ENCODE measurements around the gene SH3TC1.
A peak's percentile ranks its signal among the peaks of the same experiment; 100 is the strongest.

SH3TC1 gene

GRCh38 chr4:8194306-8195242, 4.5 kb upstream of the SH3TC1 start:
- TF ChIP-seq ZFX (IDR thresholded peaks at IDR 0.05) = no peak
- H3K27ac ChIP-seq = no peak overlapping the region

DNA sequence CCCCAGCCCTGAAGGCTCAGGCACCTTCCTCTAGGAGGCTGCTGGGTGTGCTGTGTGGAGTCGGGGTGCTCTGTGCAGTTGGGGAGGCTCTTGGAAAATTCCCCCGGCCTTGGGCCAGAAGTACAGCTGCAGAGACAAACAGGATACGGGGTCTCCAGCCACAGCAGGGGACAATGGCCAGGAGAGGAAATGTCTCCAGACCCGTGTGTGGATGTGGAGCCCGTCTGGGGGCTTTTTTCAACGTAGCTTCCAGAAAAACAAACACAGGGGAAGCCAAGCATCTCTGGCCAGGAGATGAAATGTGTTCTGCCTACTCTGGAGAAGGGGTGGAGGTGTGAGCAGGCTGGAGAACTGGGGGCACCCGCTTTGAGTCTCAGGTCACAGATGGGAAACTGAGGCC, 3.7 kb upstream of the SH3TC1 start:
- H3K27ac ChIP-seq = no peak overlapping the region
- TF ChIP-seq ZFX (IDR thresholded peaks at IDR 0.05) = no peak
- TF ChIP-seq, protein P1, sequence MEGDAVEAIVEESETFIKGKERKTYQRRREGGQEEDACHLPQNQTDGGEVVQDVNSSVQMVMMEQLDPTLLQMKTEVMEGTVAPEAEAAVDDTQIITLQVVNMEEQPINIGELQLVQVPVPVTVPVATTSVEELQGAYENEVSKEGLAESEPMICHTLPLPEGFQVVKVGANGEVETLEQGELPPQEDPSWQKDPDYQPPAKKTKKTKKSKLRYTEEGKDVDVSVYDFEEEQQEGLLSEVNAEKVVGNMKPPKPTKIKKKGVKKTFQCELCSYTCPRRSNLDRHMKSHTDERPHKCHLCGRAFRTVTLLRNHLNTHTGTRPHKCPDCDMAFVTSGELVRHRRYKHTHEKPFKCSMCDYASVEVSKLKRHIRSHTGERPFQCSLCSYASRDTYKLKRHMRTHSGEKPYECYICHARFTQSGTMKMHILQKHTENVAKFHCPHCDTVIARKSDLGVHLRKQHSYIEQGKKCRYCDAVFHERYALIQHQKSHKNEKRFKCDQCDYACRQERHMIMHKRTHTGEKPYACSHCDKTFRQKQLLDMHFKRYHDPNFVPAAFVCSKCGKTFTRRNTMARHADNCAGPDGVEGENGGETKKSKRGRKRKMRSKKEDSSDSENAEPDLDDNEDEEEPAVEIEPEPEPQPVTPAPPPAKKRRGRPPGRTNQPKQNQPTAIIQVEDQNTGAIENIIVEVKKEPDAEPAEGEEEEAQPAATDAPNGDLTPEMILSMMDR (conservative IDR thresholded peaks at IDR 0.05) = no peak

DNA sequence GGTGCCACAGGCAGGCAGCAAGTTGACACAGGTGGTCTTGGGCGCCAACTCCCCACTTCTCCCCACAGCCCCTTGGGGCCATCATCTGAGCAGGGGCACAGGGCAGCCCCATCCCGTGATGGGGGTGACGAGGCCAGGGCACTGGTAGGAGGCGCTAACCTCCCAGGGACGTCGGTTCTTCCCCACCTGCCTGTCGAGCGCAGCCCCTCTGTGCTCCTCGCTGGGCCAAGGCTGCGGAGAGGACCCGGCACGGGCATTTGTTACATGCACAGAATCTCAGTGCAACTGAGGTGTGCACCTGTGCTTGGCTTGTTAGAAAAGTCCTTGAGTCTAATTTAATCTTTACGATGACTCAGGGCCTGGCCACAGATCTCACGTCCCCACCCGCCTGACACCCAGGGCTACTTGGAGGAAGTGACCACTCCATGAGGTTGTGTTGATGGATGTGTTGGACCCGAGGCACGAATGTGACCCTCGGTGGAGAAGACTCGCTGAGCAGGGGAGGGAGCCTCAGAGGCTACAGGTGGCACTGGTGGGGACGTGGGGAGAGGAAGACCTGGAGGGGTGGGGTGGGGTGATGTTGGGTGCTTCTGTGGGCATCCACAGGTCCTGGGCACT, 3.1 kb upstream of the SH3TC1 start:
- TF ChIP-seq ZFX (IDR thresholded peaks at IDR 0.05) = no peak
- TF ChIP-seq, protein P1 (conservative IDR thresholded peaks at IDR 0.05) = no peak
- H3K27ac ChIP-seq = no peak overlapping the region

DNA sequence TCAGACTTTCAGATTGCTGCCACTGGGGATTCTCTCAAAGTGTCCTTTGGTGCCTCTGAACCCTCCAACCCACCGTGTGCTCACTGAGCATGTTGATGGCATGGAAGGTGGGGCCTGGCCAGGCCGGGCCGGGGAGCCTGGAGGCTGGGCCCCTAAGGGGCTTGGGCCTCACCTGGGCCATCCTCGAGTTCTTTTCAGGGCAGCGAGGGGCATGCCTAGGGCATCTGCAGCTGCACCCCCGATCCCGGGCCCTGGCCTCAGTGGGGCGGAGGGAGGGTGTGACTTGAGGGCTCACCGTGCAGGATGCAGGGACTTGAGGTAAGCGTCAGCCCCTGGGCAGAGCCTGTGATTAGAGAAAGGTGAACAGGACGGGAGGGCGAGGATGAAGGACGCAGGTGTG, 1.6 kb upstream of the SH3TC1 start:
- TF ChIP-seq, protein P1 (conservative IDR thresholded peaks at IDR 0.05) = no peak
- TF ChIP-seq ZFX (IDR thresholded peaks at IDR 0.05) = no peak
- H3K27ac ChIP-seq = peak overlapping the region; percentile 80; the same call in 1 of the 2 replicates

GRCh38 chr4:8198206-8198905, 734 bp upstream of the SH3TC1 start:
- TF ChIP-seq ZFX (IDR thresholded peaks at IDR 0.05) = no peak
- TF ChIP-seq, protein P1 (conservative IDR thresholded peaks at IDR 0.05) = no peak
- peak overlapping the region; percentile 80 for H3K27ac ChIP-seq

DNA sequence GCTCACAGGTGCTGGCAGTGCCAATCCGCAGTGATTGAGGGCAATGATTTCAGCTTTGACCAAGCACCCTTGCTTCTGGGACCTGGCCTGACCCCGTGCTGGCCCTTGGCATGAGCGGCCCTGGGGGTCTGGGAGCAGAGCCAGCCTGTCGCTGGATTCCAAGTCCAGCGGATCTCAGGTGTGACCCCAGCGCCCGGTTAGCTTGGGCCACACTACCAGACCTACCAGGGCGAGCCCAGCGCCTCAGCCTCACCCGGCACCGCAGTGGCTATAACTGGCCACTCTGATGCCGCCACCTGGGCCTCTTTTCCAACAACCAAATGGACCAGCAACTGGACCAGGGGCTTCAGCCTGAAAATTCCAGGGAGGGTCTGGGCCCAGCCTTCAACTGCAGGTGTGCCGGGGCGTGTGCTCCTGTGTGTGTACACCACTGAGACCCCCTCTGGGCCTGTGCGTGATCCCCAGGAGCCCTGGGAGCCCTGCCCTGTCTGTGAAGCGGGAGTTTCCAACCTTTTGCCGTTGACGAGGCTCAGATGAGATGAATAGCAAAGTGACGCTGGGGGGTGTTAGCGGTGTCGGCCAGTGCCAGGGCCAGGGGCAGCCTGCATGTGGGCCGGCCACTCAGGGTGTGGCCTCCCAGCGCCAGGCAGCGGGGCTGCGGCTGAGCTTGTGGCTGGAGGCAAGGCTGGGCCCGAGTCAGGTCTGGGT, 658 bp downstream of the SH3TC1 start:
- TF ChIP-seq ZFX (IDR thresholded peaks at IDR 0.05) = no peak
- TF ChIP-seq, protein P1 (conservative IDR thresholded peaks at IDR 0.05) = no peak
- peak overlapping the region; percentile 80 for H3K27ac ChIP-seq

GRCh38 chr4:8200302-8200975, 1.3 kb downstream of the SH3TC1 start:
- TF ChIP-seq, protein P1 (conservative IDR thresholded peaks at IDR 0.05) = no peak
- no peak for TF ChIP-seq ZFX (IDR thresholded peaks at IDR 0.05)
- no peak overlapping the region; the same call in 1 of the 2 replicates for H3K27ac ChIP-seq

Measured in C4-2B (cell line).